Measurements from ENCODE around the gene PHAF1.
"Not testable (repeated sequence)": the region's sequence is repeated elsewhere in the genome, so short reads cannot be mapped to it uniquely, and the experiment has no call there.

PHAF1 gene

GRCh38 chr16:67122799-67123198 is 13.1 kb downstream of the PHAF1 start:
- not testable (repeated sequence) for H3K4me1 ChIP-seq (ENCODE audit: control insufficient read depth, insufficient read depth, low read depth, low read length); H3K9me3 ChIP-seq (ENCODE audit: control insufficient read depth, low read length); H2BK12ac ChIP-seq (ENCODE audit: low read length in 2 of 2); H2AK5ac ChIP-seq (ENCODE audit: low read length, severe bottlenecking); H3K23ac ChIP-seq (ENCODE audit: low read length in 2 of 2); H3K4me2 ChIP-seq (ENCODE audit: low read length, poor library complexity, severe bottlenecking); H2AFZ ChIP-seq (ENCODE audit: low read depth, low read length); H2BK5ac ChIP-seq (ENCODE audit: low read depth, low read length, poor library complexity, severe bottlenecking); H3K4ac ChIP-seq (ENCODE audit: low read depth in 1 of 2, low read length in 2 of 2); H2BK120ac ChIP-seq (ENCODE audit: low read depth, low read length); H3K27ac ChIP-seq (ENCODE audit: low read length, poor library complexity, severe bottlenecking); H3K4me3 ChIP-seq (ENCODE audit: insufficient read depth in 1 of 2, low read depth in 1 of 2, low read length in 2 of 2); H4K8ac ChIP-seq (ENCODE audit: low read length); H2BK15ac ChIP-seq (ENCODE audit: low read depth, poor library complexity, severe bottlenecking); H3K27me3 ChIP-seq (ENCODE audit: control insufficient read depth in 1 of 2, insufficient read depth in 1 of 2, low read length in 2 of 2); H3K14ac ChIP-seq (ENCODE audit: low read length in 2 of 2); H4K91ac ChIP-seq (ENCODE audit: low read length); H3K18ac ChIP-seq (ENCODE audit: low read depth in 1 of 2, low read length in 2 of 2); H3K9ac ChIP-seq (ENCODE audit: low read length); DNase-seq
- Histone ChIP-seq H3K79me1 (replicated peaks; ENCODE audit: low read length, poor library complexity, severe bottlenecking) (peaks cover 27% of the 10 kb centered on the region), H3K36me3 (ENCODE audit: control insufficient read depth in 1 of 2, insufficient read depth in 2 of 2, low read depth in 1 of 2, low read length in 2 of 2) (peaks cover 26 to 73% of the 10 kb centered on the region in 2 experiments)
- 98% methylated on average over 5 of the region's 5 CpGs for WGBS

- no peak overlapping the region for H3K18ac ChIP-seq (ENCODE audit: low read depth in 1 of 2, low read length in 2 of 2)
- no peak overlapping the region for H2BK120ac ChIP-seq (ENCODE audit: low read depth, low read length)
- no peaks in the 10 kb centered on the region for H3K9me3 ChIP-seq (ENCODE audit: control insufficient read depth, low read length)
- H2BK12ac ChIP-seq (ENCODE audit: low read length in 2 of 2) = no peak overlapping the region
- peaks cover 10% of the 10 kb centered on the region for H3K79me1 ChIP-seq (replicated peaks; ENCODE audit: low read length, poor library complexity, severe bottlenecking)
- no peak overlapping the region for H2AK5ac ChIP-seq (ENCODE audit: low read length, severe bottlenecking)
- H3K4ac ChIP-seq (ENCODE audit: low read depth in 1 of 2, low read length in 2 of 2) = no peak overlapping the region
- H2AFZ ChIP-seq (ENCODE audit: low read depth, low read length) = no peak overlapping the region
- no peak overlapping the region for H2BK15ac ChIP-seq (ENCODE audit: low read depth, poor library complexity, severe bottlenecking)
- H3K4me1 ChIP-seq (ENCODE audit: control insufficient read depth, insufficient read depth, low read depth, low read length) = peaks cover 2% of the 10 kb centered on the region
- DNase-seq = no peak
- H4K8ac ChIP-seq (ENCODE audit: low read length) = no peak overlapping the region
- H2BK5ac ChIP-seq (ENCODE audit: low read depth, low read length, poor library complexity, severe bottlenecking) = no peak overlapping the region
- H3K14ac ChIP-seq (ENCODE audit: low read length in 2 of 2) = no peak overlapping the region
- no peak overlapping the region for H3K4me2 ChIP-seq (ENCODE audit: low read length, poor library complexity, severe bottlenecking)
- no peak overlapping the region for H4K91ac ChIP-seq (ENCODE audit: low read length)
- no peaks in the 10 kb centered on the region for H3K27me3 ChIP-seq (ENCODE audit: control insufficient read depth in 1 of 2, insufficient read depth in 1 of 2, low read length in 2 of 2)
- no peak overlapping the region for H3K27ac ChIP-seq (ENCODE audit: low read length, poor library complexity, severe bottlenecking)
- H3K9ac ChIP-seq (ENCODE audit: low read length) = no peak overlapping the region
- peaks cover 30 to 79% of the 10 kb centered on the region in 2 experiments for H3K36me3 ChIP-seq (ENCODE audit: control insufficient read depth in 1 of 2, insufficient read depth in 2 of 2, low read depth in 1 of 2, low read length in 2 of 2)
- no peak overlapping the region for H3K23ac ChIP-seq (ENCODE audit: low read length in 2 of 2)
- H3K4me3 ChIP-seq (ENCODE audit: insufficient read depth in 1 of 2, low read depth in 1 of 2, low read length in 2 of 2) = no peak overlapping the region
These were observed 18.7 kb downstream of the PHAF1 start for GRCh38 chr16:67128417-67128816.

GRCh38 chr16:67128887-67129286 is 19.1 kb downstream of the PHAF1 start:
- Histone ChIP-seq H3K4me1 (ENCODE audit: control insufficient read depth, insufficient read depth, low read depth, low read length) (peaks cover 2% of the 10 kb centered on the region), H3K36me3 (ENCODE audit: control insufficient read depth in 1 of 2, insufficient read depth in 2 of 2, low read depth in 1 of 2, low read length in 2 of 2) (peaks cover 30 to 77% of the 10 kb centered on the region in 2 experiments), H3K4me2 (ENCODE audit: low read length, poor library complexity, severe bottlenecking) (no peak overlapping the region), H2BK120ac (ENCODE audit: low read depth, low read length) (no peak overlapping the region), H2AK5ac (ENCODE audit: low read length, severe bottlenecking) (no peak overlapping the region), H4K91ac (ENCODE audit: low read length) (no peak overlapping the region), H3K27ac (ENCODE audit: low read length, poor library complexity, severe bottlenecking) (no peak overlapping the region), H3K14ac (ENCODE audit: low read length in 2 of 2) (no peak overlapping the region), H3K4ac (ENCODE audit: low read depth in 1 of 2, low read length in 2 of 2) (no peak overlapping the region), H3K27me3 (ENCODE audit: control insufficient read depth in 1 of 2, insufficient read depth in 1 of 2, low read length in 2 of 2) (no peaks in the 10 kb centered on the region), H2BK12ac (ENCODE audit: low read length in 2 of 2) (no peak overlapping the region), H3K4me3 (ENCODE audit: insufficient read depth in 1 of 2, low read depth in 1 of 2, low read length in 2 of 2) (no peak overlapping the region), H2AFZ (ENCODE audit: low read depth, low read length) (no peak overlapping the region), H3K79me1 (replicated peaks; ENCODE audit: low read length, poor library complexity, severe bottlenecking) (peaks cover 10% of the 10 kb centered on the region), H2BK5ac (ENCODE audit: low read depth, low read length, poor library complexity, severe bottlenecking) (no peak overlapping the region), H3K9ac (ENCODE audit: low read length) (no peak overlapping the region), H3K23ac (ENCODE audit: low read length in 2 of 2) (no peak overlapping the region), H2BK15ac (ENCODE audit: low read depth, poor library complexity, severe bottlenecking) (no peak overlapping the region), H3K18ac (ENCODE audit: low read depth in 1 of 2, low read length in 2 of 2) (no peak overlapping the region), H4K8ac (ENCODE audit: low read length) (no peak overlapping the region), H3K9me3 (ENCODE audit: control insufficient read depth, low read length) (no peaks in the 10 kb centered on the region)
- WGBS = 97% methylated on average over 3 of the region's 3 CpGs
- no peak for DNase-seq

- Histone ChIP-seq H3K79me1 (replicated peaks; ENCODE audit: low read length, poor library complexity, severe bottlenecking) (peaks cover 9% of the 10 kb centered on the region), H2BK120ac (ENCODE audit: low read depth, low read length) (no peak overlapping the region), H3K14ac (ENCODE audit: low read length in 2 of 2) (no peak overlapping the region), H3K27ac (ENCODE audit: low read length, poor library complexity, severe bottlenecking) (no peak overlapping the region), H2AK5ac (ENCODE audit: low read length, severe bottlenecking) (no peak overlapping the region), H2BK12ac (ENCODE audit: low read length in 2 of 2) (no peak overlapping the region), H2BK5ac (ENCODE audit: low read depth, low read length, poor library complexity, severe bottlenecking) (no peak overlapping the region), H3K4ac (ENCODE audit: low read depth in 1 of 2, low read length in 2 of 2) (no peak overlapping the region), H3K4me3 (ENCODE audit: insufficient read depth in 1 of 2, low read depth in 1 of 2, low read length in 2 of 2) (no peak overlapping the region), H3K23ac (ENCODE audit: low read length in 2 of 2) (no peak overlapping the region), H3K27me3 (ENCODE audit: control insufficient read depth in 1 of 2, insufficient read depth in 1 of 2, low read length in 2 of 2) (no peaks in the 10 kb centered on the region), H3K4me1 (ENCODE audit: control insufficient read depth, insufficient read depth, low read depth, low read length) (peaks cover 2% of the 10 kb centered on the region), H3K36me3 (ENCODE audit: control insufficient read depth in 1 of 2, insufficient read depth in 2 of 2, low read depth in 1 of 2, low read length in 2 of 2) (peaks cover 35 to 77% of the 10 kb centered on the region in 2 experiments), H3K4me2 (ENCODE audit: low read length, poor library complexity, severe bottlenecking) (no peak overlapping the region), H2BK15ac (ENCODE audit: low read depth, poor library complexity, severe bottlenecking) (no peak overlapping the region), H4K91ac (ENCODE audit: low read length) (no peak overlapping the region), H3K9me3 (ENCODE audit: control insufficient read depth, low read length) (no peaks in the 10 kb centered on the region), H2AFZ (ENCODE audit: low read depth, low read length) (no peak overlapping the region), H3K9ac (ENCODE audit: low read length) (no peak overlapping the region), H4K8ac (ENCODE audit: low read length) (no peak overlapping the region), H3K18ac (ENCODE audit: low read depth in 1 of 2, low read length in 2 of 2) (no peak overlapping the region)
- no peak for DNase-seq
- 100% methylated on average over 3 of the region's 3 CpGs for WGBS
These were observed 19.7 kb downstream of the PHAF1 start for GRCh38 chr16:67129422-67129821.
